ENCODE measurements around the gene CADM3. TPM values are rescaled to one million over a fixed set of nuclear protein-coding genes. Genes with fewer than 3 reads are reported as not detected.

Gene CADM3
- total RNA-seq, 1 donor from 2014 or later, result 1.7 TPM

DNA sequence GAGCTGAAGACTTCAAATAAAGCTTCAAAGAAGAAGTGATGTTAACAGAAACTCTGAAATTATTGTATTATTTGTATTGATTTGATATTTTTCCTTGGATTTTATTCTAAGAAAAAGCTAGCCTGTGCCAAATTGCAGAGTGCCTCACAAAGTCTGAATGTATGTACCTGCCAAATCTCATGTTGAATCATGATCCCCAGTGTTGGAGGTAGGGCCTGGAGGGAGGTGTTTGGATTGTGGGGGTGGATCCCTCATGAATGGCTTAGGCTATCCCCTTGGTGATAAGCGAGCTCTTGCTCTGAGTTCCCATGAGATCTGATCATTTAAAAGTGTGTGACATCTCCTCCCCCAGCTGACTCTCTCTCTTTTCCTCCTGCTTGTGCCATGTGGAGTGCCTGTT lies 76.9 kb downstream of the CADM3 start:
- ATAC-seq (no peak), DNase-seq (no peak)
- intact Hi-C loops (cut with DNase I), result no loop called here
- Histone ChIP-seq H3K4me3 (no peak overlapping the region), H3K27ac (no peak overlapping the region), H3K4me1 (no peaks in the 10 kb centered on the region), H3K9me3 (no peaks in the 10 kb centered on the region), H3K27me3 (no peaks in the 10 kb centered on the region), H3K36me3 (no peaks in the 10 kb centered on the region)
- TF ChIP-seq, protein P1, sequence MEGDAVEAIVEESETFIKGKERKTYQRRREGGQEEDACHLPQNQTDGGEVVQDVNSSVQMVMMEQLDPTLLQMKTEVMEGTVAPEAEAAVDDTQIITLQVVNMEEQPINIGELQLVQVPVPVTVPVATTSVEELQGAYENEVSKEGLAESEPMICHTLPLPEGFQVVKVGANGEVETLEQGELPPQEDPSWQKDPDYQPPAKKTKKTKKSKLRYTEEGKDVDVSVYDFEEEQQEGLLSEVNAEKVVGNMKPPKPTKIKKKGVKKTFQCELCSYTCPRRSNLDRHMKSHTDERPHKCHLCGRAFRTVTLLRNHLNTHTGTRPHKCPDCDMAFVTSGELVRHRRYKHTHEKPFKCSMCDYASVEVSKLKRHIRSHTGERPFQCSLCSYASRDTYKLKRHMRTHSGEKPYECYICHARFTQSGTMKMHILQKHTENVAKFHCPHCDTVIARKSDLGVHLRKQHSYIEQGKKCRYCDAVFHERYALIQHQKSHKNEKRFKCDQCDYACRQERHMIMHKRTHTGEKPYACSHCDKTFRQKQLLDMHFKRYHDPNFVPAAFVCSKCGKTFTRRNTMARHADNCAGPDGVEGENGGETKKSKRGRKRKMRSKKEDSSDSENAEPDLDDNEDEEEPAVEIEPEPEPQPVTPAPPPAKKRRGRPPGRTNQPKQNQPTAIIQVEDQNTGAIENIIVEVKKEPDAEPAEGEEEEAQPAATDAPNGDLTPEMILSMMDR (IDR thresholded peaks at IDR 0.05), result no peak

DNA sequence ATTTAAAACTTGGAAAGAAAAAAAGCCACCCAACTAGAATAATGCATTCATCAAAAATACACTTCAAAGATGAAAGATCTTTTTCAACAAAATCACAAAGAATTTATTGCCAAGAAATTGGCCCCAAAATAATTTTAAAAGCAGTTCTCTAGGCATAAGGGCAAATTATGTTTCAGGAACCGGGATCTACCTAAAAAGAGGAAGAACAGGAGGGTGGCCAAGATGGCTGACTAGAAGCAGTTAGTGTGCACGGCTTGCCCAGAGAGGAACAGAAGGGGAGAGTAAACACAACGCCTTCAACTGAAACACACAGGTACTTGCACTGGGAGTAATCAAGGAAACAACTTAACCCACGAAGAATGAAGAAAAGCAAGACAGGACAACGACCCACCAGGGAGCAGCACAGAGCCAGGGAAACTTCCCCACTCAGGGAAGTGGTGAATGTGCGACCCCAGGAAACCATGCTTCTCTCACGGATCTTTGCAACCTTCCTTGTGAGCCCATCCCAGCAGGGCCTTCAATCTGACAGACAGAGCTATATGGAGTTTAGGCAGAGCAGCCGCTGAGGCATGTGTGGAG lies 79.3 kb downstream of the CADM3 start:
- Histone ChIP-seq H3K36me3 (no peaks in the 10 kb centered on the region), H3K27ac (no peak overlapping the region), H3K4me1 (no peaks in the 10 kb centered on the region), H3K9me3 (no peaks in the 10 kb centered on the region), H3K4me3 (no peak overlapping the region), H3K27me3 (no peaks in the 10 kb centered on the region)
- TF ChIP-seq, protein P1 (IDR thresholded peaks at IDR 0.05), result no peak
- ATAC-seq, result no peak
- no peak for DNase-seq
- intact Hi-C loops (cut with DNase I), result no loop called here

Other genes starting within 250 kb of the CADM3 start
- 2.6 TPM for gene PYHIN1, start 240.1 kb upstream of the CADM3 start, total RNA-seq
- 98.0 TPM for gene IFI16, start 161.7 kb upstream of the CADM3 start, total RNA-seq
- gene AIM2, start 94.8 kb upstream of the CADM3 start, total RNA-seq, result 3.0 TPM
- gene ACKR1, start 33.3 kb downstream of the CADM3 start, total RNA-seq, result 146 TPM
- gene FCER1A, start 130.7 kb downstream of the CADM3 start, total RNA-seq, result 13.3 TPM

All from upper lobe of right lung (tissue), 1 donor.